ENCODE data around the gene TULP1. TPM values are rescaled to one million over a fixed set of nuclear protein-coding genes. Genes with fewer than 3 reads are reported as not detected.
A peak's percentile ranks its signal among the peaks of the same experiment; 100 is the strongest.

Gene TULP1
- total RNA-seq, 2 donors from 2014 or later, result not detected

DNA sequence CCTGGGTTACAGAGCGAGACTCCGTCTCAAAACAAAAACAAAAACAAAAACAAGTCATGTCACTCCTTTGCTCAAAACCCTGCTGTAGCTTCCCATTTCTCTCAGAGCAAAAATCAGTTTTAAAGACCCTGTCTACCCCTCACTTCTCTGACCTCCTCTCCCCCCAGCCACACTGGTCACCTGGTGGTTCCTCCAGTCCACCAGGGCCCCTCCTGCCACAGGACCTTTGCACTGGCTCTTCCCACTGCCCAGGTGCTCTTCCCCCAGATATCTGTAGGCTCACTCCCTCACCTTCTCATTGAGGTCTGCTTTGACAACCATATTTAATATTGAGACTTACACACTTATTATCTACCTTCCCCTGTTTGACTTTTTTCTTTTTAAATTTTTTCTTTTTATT is 10.9 kb downstream of the TULP1 start:
- intact Hi-C loops (cut with DNase I, micrococcal nuclease), result no loop called here
- no peak for ATAC-seq
- DNase-seq, result no peak

DNA sequence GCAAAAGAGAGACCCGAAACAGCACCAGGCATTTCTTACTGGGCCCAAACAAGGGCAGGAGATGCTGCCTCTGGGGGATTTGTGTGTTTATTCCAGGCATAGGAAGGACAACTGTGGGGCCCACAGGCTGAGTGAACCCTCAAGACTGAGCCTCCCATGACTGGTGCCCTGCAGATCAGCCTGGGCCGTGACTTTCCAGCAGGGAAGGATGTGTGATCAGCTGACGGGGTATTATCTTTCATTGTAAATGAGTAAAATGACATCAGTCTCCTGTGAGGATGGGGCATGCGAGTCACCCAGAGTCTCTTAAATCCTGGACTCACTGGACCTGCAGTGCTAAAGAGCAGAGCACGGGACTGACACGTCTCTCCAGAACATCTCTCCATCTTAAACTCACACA is 11.9 kb downstream of the TULP1 start:
- ATAC-seq (no peak), DNase-seq (no peak)
- intact Hi-C loops (cut with DNase I, micrococcal nuclease), result no loop called here

- ATAC-seq (no peak), DNase-seq (no peak)
- intact Hi-C loops (cut with DNase I, micrococcal nuclease), result no loop called here
These were observed 13.3 kb downstream of the TULP1 start for GRCh38 chr6:35499372-35499771.

DNA sequence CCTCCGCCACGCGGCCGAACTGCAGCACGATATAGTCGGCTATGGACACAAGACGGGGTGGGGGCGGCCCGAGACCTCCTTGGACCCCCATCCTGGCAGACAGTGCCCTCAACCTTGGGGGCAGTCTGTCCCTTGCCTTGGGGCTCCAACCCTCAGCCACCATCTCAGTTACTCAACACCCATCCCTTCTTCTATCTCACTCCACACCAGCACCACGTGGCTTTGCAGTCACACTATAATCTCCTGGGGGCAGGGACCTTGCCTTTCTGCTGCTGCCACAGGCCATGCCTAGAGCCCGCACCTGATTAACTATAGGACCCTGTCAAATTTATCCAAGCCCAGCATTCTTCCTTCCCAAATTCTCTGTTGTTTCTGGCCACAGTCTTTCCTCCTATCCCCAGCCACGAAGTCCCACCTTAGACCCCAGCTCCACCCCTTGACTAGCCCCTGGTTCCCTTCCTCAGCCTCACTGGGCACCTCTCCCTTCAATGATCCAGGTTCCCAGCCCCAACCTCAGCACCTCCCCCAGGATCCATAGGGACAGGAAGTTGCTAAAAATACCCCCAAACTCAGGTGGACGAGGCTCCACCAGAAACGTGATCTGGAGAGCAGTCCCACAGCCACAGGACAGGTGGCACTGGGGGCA is 14.2 kb downstream of the TULP1 start:
- intact Hi-C loops (cut with DNase I, micrococcal nuclease), result no loop called here
- ATAC-seq (no peak), DNase-seq (no peak)

GRCh38 chr6:35497571-35498421 is 14.9 kb downstream of the TULP1 start:
- DNase-seq (peak; percentile 62 to 68), ATAC-seq (peak; percentile 19)
- intact Hi-C loops (cut with DNase I, micrococcal nuclease), result no loop called here

- intact Hi-C loops (cut with DNase I, micrococcal nuclease), result no loop called here
- DNase-seq (peak; percentile 67 to 71), ATAC-seq (peak; percentile 69)
These were observed 15.7 kb downstream of the TULP1 start, which contains the start of gene TEAD3 for GRCh38 chr6:35496841-35497570. Gene TEAD3 (minus strand): TSS chr6:35497079.

DNA sequence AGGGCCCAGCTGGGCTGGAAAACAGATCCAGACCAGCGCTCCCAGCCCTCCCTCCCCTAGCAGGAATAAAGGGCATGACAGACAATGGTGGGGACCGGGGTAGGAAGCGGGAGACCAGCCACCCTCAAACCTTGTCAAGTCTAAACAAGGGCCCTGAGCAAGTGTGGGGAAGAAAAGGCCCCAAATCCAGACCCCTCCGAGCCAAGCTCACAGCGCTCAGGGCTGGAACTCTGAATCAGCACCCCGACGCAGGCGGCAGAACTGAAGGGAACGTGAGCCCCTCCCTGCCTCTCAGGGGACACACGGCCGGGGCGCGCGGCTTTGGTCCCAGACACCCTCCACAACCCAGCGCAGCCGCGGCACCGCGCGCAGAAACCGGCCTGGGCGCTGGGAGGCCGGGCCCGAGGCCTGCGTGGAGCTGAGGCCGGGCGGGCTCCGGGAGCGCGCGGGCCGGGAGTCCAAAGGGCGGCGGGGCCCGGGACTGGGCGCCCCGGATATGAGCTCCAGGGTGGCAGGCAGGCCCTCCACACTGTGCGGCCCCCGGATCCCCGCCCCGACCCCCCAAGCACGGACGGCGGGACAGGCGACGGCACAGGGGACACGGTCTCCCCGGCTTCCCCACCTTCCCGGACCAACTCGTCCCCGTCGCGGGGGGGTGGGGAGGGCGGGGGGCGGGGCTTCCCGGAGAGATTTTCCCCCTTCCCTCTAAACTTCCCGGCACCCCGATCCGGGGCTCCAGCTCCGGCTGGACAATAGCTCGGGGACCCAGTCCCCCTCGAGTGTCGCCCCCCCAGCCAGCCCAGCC is 16.5 kb downstream of the TULP1 start:
- intact Hi-C loops (cut with DNase I, micrococcal nuclease), result no loop called here
- DNase-seq (peak; percentile 63 to 67), ATAC-seq (peak; percentile 81)

GRCh38 chr6:35495258-35496035 is 17.2 kb downstream of the TULP1 start:
- DNase-seq (peak in 1 of 2 donors; percentile 62), ATAC-seq (no peak)
- intact Hi-C loops (cut with DNase I, micrococcal nuclease), result no loop called here

DNA sequence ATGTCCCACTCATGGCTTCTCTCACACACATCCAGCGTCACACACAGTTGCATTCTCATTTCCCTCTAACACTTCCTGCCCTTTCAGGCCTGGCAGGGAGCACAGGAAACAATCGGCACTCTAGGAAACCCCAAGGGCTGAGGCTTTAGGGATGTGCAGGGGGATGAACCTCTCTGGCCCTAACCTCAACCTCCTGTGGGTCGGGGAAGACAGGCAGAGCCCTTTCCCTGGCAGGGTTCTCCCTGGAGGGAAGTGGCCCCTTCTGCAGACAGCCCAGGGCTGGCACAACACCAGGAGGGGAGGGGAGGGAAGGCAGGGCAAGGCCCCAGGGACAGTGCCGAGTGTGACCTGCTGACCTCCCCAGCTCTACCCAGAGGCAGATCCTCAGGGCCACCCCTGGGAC is 18.5 kb downstream of the TULP1 start:
- no peak for DNase-seq
- intact Hi-C loops (cut with DNase I, micrococcal nuclease), result no loop called here
- ATAC-seq, result no peak

GRCh38 chr6:35493307-35493983 is 19.3 kb downstream of the TULP1 start:
- DNase-seq, result no peak
- no peak for ATAC-seq

DNA sequence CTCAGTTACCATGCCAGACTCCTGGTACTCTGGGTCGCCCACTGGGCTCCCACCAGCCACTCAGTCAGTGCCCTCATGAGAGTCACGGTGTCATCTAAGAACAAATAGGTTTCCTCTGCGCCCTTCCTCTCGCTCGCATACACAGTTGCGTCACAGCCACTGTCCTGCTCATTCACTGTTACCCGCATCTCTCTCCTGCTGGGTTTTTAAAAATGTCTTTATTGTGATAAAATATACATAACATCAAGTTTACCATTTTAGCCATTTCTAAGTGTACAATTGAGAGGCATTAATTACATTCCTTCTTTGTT is 19.8 kb downstream of the TULP1 start:
- intact Hi-C loops (cut with DNase I, micrococcal nuclease), result no loop called here
- DNase-seq (no peak), ATAC-seq (no peak)

More at GRCh38 chr6:35493307-35493983, 19.3 kb downstream of the TULP1 start:
- intact Hi-C loops (cut with DNase I, micrococcal nuclease), result no loop called here

- DNase-seq, result no peak
- no peak for ATAC-seq
- intact Hi-C loops (cut with DNase I, micrococcal nuclease), result no loop called here
These were observed 20.3 kb downstream of the TULP1 start for GRCh38 chr6:35492258-35492973.

DNA sequence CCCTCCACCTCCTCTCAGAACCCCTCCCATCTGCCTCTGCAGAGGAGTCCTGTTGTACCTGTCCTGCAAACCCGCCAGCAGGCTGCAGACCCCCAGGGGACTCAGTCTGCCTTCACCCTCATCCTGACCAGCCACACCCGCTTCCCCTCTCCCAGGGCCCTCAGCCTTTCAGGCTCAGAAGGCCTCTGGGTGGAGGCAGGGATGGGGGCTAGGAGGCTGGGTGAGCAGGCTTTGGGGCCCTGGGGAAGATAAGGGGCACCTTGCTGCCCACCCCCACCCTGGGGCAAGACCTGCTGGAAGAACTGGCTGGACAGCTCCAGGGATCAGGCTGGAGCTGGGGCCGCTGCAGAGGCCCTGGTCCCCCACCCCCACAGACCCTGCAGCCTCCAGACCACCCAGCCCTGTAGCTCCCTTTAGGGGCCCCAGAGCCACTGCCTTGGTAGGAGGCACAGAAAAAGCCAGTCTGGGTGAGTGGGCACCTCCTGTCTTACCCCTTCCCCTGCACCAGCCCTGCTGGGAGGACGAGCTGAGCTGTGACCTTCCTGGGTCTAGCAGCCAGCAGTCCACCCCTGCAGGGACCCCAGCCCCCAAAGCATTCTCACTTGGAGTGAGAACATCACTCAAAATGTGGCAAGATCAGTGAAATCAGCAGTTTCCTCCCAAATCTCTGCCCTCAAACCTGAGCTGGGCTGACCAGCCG is 21.0 kb downstream of the TULP1 start:
- ATAC-seq, result no peak
- intact Hi-C loops (cut with DNase I, micrococcal nuclease), result no loop called here
- no peak for DNase-seq

GRCh38 chr6:35490821-35491557 is 21.7 kb downstream of the TULP1 start:
- intact Hi-C loops (cut with DNase I, micrococcal nuclease), result no loop called here
- ATAC-seq (no peak), DNase-seq (no peak)

DNA sequence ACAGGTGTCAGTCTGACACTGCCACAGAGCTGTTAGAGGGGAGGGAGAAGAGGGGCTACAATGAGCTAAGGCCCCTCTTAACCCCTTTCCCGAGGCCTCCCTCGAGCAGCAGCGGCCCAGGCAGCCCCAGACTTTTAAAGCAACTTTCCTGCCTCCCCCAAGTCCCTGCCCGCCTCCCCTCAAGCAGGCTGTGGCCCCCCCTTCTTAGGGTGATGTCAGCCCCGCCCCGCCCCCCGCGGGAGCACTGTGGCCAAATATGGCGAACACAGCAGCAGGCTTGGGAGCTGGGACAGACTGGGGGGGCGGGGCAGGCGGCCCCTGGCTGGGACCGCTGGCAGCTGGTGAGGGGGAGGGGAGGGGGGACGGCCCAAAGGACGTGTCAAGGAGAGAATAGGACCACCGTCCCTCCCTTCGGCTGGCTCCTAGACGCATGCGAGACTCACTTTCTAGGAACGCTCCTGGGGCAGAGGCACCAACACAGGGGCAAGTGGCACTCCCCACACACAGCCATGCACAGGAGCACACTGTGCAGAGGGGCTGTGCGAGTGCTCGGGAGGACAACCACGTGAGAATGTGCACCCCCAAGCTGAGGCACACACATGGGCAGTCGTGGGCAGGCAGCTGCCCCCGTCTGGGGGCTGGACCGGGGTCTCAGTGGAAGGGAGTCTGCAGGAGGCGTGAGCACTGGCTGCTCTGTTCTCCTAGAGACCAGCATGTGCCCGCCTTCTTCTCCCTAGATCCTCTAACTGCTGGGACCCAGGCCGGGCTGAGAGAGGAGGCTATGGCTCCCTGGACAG is 22.5 kb downstream of the TULP1 start:
- intact Hi-C loops (cut with DNase I, micrococcal nuclease), result no loop called here
- ATAC-seq (no peak), DNase-seq (peak; percentile 70 to 88)

All from left colon (tissue), 2 donors.